Glomerular endothelial cell (primary cell): Measurements from ENCODE around the gene GNB1L. TPM values are rescaled to one million over a fixed set of nuclear protein-coding genes. Genes with fewer than 3 reads are reported as not detected.

ENCODE experiments used
- DNase-seq: peaks from one replicate; pipeline ENCODE4 v3.0.0-alpha.2; 2011; ENCODE audit warnings: low read depth, low spot score; ENCODE audit errors: extremely low read depth
- total RNA-seq: library from RNA; depleted of rRNA; stranded (reverse); fragments of >200 nt; gene quantifications from 2 replicates; pipeline ENCODE4 v1.2.3, GENCODE V29; 2015

GNB1L gene
- total RNA-seq, 1 donor from 2014 or later = 6.2 TPM

GRCh38 chr22:19755145-19755710 is 99.4 kb downstream of the GNB1L start:
- DNase-seq = no peak

DNA sequence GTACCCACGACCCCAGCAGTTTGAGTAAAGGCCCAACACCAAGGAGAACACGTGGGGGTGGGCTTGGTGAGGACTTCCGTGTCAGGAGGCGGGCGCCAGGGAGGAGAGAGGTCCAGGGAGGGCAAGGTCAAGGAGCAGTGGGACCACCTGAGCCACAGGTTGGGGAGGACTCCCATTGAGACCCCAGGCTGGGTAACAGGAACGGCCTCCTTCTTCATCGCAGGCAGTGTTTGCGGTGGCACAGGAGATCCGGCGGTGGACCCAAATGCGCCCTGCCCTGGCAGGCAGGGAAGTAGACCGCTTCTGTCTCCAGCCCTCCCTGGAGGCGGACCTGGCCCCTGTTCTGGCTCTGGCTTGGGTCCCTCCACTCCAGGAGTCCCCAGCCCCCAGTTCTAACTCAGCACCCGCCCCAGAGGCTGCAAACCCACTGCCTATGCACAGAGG is 100.0 kb downstream of the GNB1L start:
- no peak for DNase-seq

GRCh38 chr22:19753996-19754700 is 100.5 kb downstream of the GNB1L start:
- DNase-seq = no peak

- no peak for DNase-seq
Measured at GRCh38 chr22:19753090-19753842, 101.4 kb downstream of the GNB1L start.

DNA sequence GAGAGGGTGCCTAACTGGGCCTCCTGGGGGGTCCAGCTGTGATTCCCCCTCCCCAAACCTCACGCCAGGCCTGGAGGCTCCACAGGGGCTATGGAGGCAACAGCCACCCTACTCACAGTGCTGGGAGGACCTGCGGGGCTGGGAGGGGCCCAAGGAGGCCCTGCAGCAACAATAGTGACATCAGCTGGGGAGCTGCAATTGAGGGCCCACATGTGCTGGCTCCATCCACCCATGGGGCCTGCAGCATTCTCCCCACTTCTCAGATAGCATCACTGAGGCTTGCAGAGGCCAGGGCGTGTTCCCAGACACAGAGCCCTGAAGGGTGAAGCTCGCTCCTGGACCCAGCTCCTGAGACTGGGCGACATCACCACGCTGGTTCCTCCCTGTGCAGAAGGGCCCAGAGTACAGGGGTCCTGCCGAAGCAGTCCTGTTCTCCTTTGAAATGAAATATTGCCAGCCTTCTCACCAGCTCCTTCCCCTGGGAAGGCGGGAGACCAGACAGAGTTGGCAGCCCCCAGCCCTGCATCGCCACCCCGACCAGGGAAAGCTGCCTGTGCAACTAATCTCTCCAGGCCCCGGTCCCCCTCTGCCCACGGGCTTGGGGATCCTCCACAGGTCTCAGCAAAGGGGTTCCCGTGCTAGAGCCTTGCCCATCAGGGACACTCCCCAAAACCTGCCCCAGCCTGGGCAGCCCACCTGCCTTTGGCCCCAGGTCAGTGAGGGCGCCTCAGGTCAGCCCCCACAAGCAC is 103.0 kb downstream of the GNB1L start:
- DNase-seq = no peak

DNA sequence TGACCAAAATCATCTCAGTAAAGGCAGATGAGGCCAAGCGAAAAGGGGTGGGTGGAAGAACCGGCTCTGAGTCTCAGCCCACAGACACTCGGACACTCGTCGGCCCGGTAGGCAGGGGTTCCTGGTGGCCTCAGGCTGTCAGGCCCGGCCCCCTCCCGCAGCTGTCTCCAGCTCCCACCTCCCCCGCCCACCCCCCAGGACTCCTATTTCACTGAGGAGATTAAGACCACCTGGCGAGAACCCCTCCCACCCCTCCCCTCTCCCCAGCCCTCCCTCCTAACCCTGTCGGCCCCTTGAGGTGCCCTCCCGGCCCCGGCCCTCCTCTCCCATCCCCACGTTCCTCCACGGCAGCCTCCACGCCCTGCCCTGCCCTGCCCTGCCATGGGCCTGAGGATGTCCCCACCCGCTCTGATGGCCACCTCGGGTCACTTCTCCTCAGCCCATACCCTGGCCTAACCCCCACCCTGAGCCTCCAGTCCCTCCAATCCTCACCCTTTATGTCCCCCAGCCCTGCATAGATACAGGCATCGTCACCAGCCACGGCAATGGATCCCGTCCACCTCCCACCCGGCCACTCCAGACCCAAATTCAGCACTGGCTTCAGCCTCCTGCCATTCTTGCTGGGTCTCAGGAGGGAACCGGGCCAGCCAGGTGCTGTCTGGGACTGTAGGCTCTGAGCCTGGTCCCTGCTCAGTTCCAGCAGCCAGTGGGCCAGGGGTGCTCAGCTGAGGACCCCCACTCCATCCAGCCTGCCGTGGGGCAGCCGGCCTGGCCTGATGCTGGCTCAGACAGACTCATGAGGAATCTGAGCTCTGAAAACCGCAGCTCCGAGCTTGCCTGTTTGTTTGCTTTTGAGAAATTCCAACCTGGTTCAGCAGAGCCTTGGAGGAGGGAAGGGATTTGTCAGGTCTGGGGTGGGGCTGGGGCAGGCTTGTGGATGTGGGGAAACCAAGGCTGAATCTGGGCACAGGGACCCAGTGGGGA is 103.9 kb downstream of the GNB1L start:
- DNase-seq = no peak

DNA sequence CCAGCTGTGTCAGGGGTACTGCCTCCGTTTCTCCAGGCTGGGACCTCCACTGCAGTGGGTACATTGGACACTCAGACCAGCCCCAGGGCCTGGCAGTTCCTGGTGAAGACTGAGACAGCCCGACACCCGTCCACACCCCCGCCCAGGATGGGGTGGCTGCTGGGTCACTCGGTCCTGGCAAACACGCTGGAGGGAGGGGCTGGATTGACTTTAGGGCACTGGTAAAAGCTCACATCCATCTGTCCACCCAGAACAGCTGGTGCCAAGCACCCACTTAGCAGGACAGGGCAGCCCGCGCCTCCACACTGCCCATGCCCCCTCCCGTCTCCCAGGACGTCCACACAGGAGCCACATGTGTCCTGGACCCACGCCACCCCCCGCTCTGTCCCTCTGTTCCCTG is 104.8 kb downstream of the GNB1L start:
- no peak for DNase-seq

- DNase-seq = no peak
Measured at GRCh38 chr22:19748991-19749664, 105.5 kb downstream of the GNB1L start.

DNA sequence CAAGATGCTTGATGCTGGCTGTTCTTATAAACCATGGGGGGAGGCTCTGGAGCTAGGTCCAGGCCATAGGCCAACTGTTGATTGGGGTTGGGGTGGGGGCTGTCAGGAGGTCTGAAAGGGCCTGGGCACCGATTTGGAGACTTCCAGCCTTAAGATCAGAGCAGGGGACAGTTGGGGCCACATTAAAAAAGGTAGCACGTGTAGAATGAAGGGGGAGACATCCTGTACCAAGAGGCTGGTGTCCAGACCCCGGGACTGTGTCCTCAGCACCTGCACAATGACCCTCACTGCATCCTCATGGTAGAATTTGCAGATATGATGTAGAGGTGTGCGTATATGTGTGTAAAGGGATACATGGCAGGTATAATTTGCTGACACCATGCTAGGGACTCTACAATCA is 106.5 kb downstream of the GNB1L start:
- DNase-seq = no peak

DNA sequence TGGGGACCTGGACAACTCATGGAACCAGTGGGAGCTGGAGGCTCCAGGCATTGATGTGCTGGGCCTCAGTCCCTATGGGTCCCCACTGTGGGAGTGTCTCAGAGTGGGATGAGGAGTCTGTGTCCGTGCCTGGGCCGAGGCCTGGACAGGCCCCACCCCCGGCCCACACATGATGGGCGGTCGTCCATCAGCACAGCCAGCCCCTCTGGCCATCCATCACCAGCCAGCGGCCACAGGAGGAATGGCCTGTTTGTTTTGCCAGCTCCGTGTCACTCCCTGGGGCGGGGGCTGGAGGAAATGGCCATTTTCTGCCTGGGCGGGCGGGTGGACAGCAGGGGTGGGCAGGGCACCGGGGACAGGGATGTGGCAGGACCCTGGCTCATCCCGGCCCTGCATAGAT is 107.1 kb downstream of the GNB1L start:
- no peak for DNase-seq

DNA sequence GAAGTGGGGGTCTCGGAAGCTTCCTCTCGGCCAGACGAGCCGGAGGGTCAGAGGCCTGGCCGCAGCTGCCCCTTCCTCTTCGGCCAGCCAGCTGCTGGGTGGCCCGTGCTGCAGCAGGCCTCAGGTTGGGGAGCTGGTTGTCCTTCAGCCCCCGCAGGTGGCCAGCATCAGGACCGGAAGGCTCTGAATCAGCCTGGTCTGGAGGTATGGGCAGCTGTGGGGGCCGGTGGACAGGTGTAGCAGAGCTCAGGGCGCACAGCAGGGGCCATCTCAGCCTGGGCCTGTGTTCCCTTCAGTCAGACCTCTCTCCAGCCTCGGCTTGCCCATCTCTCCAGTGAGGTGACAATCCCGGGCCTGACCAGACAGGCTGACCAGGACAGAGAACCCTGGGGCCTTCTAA is 107.9 kb downstream of the GNB1L start:
- DNase-seq = no peak

DNA sequence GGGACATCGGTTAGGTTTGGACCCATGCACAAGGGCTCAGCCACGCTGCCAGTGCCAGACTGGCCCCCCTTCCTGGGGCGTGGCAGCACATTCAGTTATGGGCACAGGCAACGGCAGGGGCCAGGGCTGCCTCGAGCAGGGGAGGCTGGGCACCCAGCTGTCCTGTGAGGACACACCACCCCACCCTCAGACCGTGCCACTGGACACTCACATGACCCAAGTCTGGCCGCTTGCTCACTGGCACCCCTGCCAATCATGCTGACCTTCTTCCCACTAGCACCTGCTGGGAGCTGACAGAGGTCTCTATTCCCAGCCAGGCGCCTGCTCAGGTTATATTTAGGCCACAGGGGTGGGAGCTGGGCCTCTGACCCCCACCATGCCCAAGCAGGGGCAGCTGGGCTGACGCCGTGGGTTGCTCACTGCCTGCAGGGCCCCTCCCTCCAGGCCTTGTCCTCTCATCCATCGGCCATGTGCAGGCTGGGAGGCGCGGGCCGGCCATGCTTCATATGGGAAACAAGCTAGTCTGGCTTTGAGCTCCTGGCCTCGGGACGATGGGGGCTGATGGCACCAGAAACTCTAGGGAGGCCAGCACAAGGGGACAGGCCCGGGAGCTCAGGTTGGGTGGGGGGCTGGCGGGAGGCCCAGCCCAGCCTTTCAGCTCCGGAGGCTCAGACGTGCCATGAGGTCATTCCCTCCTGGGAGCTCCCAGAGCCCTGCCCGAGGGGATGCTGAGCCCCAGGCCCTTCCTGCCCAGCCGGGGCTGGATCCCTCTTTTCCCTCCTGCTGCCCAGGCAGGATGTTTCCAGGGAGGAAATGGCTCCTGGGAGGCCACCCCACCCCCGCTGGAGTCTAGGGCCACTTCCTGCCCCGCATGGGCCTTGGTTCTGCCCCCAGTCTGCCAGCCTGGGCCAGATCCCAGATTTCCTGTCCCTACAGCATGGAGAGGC is 109.2 kb downstream of the GNB1L start:
- DNase-seq = no peak

GRCh38 chr22:19744350-19745006 is 110.2 kb downstream of the GNB1L start:
- no peak for DNase-seq

DNA sequence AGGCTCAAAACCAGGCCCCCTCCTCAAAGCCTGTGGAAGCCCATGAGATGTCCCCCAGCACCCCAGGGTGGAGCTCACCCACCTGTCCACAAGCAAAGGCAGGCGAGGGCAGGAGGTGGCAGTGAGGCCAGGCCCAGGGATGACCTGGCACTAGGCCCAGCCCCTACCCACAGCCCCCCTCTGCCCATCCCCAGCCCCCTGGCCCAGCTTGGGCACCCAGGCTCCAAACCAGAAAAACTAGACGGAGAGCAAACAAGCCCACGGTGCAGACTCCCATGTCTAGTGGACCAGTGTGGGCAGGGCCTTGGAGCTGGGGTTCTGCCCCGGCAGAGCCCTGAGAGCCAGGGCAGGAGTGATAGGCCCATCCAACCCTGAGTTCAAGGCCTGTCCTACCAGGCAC is 111.0 kb downstream of the GNB1L start:
- DNase-seq = no peak

DNA sequence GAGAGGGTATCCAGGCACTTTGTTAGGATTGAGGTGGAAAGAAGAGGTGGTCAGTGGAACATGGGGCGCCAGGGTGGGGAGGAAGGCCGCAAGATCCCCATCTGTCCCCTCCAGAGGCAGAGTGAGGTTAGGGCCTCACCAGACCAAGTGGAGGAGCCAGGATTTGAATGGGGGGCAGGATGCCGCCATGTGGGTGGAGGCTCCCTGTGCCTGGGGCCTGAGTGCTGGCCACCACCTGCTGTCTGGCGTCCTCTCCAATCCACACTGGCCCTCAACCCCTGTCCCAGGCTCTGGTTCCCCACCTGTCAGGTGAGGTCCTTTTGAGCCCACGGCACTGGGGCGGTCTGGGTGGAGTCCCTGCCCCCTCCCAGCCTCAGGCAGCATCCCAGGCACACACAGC is 111.6 kb downstream of the GNB1L start:
- no peak for DNase-seq

DNA sequence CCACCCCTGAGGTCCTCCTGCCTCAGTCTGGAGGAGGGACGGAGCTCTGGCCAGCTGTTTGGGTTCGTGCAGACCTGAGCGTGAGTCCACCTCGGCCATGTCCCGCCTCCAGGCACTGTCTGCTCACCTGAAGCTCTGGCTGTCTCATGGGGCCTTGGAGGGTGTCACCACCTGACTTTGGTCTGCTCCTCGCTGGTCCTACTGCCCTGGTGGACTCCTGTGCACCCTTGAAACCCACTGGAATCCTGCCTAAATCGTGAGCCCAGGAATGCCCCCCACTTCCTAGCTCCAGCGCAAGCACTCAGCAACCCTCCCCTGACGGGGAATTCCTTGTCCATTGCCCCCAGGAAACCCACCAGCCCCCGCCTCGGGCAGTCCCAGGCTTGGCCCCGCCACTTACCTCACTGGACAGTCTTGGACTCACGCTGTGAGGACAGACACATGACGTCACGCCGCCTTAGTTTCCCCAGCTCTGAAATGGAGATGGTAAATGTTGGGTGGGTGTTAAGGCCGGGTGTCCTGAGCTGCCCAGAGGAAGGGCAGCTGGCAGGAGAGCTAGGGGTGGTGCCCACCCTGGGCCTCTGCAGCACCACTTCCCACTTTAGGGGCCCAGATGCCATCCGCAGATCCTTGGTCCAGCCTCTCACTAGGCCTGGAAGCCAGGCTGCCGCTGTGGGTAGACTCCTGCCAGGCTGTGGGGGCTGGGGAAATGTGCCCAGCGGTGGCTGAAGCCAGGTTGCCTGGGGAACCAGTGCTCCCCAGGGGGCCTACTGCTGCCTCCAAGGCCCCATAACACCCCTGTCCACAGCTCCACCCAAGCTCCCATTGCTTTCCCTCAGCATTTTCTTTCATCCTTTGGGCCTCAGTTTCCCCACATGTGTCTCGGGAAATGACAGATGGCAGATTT is 112.3 kb downstream of the GNB1L start:
- DNase-seq = no peak

GRCh38 chr22:19741053-19741452 is 113.6 kb downstream of the GNB1L start:
- no peak for DNase-seq
